HG03060 (cell line): ENCODE data around the gene AATK.

ENCODE experiments used
- ATAC-seq: cut with Tn5 transposase; IDR thresholded peaks from one replicate; pipeline ENCODE4 v1.9.1; 2021; ENCODE audit warnings: low read depth, moderate number of reproducible peaks; ENCODE audit not compliant: unreplicated experiment

Gene AATK

DNA sequence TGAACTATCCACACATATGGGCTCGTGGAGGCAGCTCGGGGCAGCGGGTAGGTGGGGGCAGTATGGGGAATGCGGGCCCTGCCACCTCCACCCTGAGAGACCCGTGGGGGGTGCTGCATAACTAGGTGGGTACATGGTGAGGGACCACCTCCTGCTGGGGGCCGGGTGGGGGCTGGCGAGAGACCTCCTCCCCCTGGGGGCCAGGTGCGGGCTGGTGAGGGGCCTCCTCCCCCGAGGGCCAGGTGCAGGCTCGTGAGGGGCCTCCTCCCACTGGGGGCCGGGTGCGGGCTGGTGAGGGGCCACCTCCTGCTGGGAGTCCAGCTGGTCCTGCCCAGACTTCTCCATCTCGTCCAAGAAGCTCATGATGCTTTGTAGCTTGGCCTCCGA is 31.4 kb upstream of the AATK start:
- no peak for ATAC-seq

DNA sequence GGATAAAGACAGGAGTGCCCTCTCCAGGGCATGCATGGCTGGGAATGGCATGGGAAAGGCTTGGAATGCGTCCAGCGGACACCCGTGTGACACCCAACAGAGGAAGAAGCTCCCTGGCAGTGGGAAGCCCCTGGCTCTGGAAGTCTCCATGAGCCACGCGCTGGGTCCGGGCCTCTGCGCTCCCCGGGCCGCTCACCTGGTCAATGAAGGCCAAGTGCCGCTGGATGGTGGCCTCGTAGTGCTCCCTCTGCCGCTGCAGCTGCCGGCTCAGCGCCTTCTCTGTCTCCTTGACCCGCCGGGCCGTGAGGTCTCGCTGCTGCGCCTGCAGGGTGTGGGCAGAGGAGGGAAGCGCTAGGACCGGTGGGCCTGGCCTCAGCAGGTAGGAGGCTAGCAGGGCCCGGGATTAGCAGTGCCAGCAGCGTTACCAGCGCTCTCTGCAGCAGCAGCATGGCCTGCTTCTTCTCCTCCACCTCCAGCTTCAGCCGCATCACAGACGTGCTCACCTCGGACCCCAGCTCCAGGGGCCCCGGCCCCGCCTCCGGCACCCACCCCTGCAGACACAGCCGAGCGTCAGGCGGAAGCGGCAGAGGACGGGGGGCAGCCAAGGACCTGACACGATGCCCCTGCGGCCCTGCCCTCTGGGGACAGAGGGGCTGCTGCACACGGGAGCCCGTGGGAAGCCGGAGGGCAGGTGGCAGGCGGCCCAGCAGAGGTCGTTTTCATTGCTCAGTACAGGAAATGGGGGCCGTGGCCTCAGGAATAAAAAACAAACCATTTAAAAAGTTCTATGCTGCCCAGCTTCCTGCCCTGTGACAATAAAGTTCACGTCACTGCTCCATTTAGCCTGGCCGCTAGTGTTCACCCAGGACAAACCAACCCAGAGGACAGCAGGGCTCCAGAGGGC is 30.7 kb upstream of the AATK start:
- ATAC-seq: no peak

DNA sequence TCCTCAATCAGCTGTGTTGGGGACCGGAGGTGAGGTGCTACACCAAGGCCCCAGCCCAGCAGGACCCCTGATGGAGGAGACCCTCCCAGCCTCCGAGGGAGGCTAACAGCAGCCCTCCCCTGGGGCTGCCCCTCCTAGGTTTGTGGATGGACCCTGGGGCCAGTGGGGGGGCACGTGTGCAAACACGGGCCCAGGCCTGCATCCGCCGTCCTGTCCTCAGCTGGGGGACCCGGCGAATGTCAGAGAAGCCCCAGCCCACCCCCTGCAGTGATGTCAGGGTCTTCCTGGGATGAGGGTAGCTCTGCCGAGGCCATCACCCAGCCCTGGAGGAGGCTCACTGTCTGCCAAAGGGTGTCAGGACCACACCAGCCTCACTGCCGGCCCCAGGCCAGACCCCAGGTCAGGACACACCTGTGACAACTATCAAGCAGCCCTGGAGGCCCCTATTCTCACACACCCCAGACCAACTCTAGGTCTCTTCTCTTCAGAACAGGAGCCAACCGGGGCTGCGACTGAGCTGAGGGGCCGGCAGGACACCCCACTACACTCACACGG is 30.0 kb upstream of the AATK start:
- no peak for ATAC-seq

DNA sequence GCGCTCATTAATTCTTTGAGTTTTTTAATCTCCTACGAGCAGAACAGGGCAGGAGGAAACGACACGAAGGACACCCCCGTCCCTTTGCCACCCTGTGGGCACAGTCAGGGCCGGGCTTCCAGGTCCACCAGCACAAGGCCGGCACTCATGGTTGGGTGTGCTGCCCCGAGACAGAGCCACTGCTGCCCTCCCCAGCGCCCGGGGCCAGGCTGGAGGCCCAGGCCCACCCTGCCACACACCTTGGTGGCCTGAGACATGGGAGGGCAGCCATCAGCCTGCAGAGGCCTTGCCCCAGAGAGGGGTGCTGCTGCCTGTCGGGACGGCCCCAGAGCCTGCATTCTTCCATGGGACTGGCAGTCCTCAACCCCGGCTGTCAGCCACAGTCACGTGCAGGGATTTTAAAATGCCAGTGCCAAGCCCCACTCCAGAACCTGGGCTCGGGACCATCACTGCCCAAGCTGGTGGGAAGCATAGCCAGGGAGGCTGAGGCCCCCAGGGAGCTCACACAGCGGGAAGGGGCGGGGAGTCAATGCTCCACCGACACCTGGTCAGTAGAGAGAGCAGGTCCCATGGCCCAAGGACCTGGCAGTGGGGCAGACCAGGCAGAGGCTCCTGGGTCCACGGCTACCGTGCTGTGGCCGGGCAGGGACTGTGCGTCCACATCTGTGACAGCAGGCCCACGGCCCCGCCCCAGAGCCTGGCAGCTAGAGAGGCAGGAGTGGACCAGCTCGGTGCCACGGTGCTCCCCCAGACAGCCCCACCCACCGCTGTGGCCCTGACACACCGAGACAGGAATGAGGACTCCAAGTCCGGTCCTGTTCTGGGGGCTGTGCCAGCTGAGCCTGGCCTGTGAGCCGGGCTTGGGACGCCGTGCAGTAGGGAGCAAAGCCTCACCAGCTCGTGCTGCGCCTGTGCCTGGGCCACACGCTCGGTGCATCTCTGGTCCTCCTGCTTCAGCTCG is 29.2 kb upstream of the AATK start:
- no peak for ATAC-seq

DNA sequence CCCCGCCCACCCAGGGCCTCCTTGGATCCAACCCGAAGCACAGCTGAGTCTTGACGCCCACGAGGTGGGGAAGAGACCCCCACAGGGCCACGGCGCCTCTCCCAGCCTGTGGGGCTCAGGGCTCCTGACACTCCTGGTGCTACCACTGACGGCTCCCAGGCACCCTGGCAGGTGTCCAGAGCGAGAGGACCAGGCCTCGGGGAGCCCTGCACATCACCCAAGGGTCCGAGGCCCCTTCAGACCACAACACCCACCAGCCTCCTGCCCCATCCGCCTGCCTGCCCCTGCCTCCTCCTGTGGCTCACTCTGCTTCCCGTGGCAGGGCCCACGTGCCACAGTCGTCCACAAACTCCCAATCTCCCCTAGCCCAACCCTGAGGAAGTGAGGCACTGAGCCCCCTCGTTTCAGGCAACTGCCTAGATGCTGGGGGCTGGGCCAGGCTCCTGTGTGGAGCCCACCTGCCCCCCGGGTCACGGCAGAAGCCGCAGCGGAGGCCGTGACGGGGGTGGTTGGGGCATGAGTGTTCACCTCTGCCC is 28.3 kb upstream of the AATK start:
- no peak for ATAC-seq

DNA sequence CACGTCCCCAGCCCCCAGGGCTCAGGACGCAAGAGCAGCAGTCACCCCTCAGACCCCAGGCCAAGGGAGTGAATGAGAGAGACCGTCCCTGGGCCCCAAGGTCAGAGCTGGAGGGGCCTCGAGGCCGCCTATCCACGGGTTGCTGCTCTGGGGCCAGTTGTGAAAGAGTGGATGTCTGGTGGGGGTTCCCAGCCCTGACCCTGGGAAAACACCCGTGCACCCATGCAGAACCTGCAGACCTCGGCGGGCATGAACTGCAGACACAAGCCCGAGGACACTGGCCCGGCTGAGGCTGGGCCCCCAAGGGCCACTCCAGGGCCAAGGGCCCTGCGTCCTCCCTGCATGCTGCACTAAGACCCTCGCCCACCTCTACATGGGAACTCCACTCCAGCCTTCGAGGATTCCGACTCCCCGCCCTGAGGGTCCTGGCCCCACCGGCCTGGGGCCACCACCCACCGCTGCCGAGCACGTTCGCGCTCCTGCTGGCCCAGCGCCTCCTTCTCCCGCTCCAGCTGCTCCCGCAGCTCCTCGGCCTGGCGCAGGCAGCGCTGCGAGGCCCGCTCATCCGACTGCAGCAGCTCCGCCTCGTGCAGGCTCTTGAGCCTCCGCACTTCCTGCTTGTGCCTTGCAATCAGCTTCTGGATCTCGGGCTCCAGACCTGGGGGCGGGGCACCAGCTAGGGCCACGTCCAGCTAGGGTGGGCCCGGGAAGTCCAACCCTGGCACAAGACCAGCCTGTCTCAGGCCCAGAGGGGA is 27.6 kb upstream of the AATK start:
- ATAC-seq: no peak

DNA sequence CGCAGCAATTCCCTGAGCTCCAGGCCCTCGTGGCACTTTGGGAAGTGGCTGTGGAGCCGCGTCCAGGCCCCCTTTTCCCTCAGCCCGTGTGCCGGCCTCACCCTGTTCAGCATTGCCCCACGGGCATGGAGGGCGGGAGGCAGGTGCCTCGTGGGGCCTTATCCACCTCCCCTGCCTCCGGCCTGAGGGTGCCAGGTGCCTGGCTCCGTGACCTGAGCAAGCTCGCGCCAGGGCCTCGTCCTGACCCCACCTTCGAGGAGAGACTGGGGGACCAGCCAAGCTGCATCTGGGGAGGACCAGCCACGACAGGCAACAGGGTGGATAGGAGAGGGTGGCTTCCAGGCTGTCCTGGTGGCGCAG is 27.0 kb upstream of the AATK start:
- no peak for ATAC-seq

DNA sequence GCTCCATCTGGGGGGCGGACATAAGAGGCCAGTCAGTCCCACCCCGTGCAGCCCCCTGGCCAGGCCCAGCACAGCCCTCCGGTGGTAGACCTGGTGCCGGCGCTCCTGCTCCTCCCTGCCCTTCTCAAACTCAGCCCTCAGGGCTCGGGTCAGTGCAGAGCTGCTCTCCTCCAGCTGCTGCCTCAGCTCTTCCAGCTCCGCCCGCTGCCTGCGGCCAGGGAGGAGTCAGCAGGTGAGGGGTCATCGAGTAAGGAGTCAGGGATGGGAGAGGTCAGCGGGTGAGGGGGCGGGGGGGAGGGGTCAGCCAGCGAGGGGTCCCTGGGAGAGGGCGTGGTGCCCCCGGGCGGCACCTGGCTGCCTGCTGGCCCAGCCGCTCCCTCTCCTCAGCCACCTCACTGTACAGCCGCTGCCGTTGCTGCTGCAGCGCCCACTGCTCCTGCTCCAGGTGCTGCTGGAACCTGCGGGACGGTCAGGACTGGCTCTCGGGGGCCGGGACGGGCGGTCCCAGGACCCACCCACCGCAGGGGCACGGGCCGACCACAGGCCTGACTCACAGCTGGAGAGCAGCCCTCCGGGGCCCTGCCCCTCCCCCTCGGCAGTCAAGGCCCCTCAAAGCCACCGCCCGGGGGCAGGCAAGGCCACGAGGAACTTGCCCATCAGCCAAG is 26.5 kb upstream of the AATK start:
- ATAC-seq: no peak

DNA sequence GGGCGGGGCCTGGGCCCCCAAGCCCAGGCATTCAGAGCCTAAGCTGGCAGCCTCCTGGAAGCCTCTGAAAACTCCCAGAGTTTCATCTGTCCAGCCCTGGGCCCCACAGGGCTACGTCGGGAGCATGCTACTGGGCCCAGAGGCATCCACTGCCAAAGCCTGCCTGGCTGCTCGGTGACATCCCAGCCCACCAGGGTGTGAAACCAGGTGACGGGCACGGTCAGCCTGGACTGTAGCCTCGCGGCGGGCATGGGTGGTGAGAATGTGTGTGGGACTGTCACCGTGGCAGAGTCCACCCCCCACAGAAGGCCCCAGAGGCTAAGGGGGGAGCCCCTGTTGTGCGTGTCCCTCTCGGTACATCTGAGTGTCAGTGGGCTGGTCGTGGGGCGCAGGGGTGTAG is 25.6 kb upstream of the AATK start:
- no peak for ATAC-seq

DNA sequence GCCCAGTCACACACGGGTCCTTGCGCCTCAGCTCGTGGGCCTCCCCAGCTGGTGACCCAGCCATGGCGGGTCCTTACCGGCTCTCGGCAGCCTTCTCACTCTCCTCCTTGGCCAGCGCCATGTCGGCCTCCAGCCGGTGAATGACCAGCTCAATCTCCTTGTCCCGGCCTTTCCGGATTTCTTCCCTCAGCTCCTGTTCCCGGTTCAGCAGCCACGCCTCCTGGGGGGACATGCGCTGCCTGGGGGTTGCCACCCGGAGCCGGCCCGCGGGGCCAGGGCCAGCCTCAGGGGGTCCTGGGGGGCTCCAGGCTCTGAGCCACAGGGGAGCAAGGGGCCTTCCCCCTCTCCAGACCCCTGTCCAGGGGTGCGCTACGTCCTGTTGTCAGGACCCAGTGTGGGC is 25.1 kb upstream of the AATK start:
- no peak for ATAC-seq

DNA sequence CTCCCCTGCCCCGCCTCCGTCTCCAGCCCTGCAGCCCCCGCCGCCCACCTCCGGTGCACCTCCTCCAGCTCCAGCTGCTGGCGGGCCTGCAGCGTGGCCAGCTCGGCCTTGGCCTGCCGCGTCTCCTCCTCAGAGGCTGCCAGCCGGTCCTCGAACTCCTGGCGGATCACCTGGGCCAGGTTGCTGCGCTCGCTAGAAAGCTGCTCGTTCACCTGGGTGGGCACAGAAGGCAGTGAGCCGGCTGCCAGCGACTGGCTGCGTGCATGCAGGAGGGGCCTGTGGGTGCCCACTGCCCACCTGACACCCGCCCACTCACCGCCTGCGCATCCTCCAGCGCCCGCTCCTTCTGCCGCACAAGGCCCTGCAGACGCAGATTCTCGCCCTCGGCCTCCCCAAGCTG is 24.6 kb upstream of the AATK start:
- no peak for ATAC-seq

DNA sequence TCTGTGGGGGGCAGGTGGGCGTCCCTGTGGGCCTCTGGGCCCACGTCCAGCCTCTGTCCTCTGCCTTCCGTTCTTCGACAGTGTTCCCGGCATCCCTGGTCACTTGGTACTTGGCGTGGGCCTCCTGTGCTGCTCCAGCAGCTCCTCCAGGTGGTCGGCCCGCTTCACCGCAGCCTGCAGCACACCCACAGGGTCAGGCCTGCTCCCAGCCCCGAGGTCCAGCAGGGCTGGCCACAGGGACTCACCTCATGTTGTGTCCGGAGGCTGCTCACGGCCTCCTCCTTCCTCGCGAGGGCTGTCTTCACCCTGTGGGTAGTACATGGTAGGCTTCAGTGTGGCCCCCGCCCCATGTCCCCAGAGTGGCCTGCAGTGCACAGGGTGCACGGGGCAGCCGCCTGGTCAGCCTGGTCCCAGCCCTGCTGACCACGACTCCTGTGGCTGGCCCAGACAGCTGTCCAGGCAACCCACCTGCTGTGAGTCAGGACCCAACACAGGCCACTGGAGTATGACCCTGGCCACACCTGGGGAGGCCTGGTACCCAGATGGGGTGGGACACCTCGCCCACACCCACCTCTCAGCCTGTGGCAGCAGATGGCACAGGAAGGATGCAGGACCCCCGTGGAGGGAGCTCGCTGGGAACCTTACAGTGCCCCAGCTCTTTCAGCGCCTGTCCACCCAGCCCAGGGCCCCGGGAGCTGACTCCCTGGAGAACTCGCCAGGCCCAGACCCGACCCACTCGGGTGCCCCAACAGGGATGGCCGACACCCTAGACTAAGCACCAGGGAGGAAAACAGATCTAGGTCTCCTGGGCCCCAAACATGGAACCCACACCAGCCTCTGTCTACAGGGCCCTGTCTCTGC is 23.9 kb upstream of the AATK start:
- ATAC-seq: no peak

DNA sequence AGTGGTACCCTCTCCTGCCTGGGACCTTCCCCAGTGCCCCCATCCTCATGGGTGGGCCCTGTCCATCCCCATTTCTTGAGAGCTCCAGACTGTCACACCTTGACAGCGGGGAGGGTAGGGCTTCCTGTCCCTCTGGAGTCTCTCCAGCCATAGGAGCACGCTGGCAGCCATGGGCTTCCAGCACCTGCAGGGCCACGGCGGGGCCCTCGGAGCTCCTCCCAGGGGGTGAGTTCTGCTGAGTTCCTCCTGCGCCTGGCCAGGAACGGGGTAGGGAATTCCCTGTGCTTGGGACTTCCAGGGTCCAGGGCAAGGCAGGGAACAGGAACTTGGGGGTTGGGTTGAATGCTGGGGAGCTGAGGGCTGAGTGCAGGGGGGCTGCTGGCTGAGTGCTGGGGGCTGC is 23.0 kb upstream of the AATK start:
- no peak for ATAC-seq

DNA sequence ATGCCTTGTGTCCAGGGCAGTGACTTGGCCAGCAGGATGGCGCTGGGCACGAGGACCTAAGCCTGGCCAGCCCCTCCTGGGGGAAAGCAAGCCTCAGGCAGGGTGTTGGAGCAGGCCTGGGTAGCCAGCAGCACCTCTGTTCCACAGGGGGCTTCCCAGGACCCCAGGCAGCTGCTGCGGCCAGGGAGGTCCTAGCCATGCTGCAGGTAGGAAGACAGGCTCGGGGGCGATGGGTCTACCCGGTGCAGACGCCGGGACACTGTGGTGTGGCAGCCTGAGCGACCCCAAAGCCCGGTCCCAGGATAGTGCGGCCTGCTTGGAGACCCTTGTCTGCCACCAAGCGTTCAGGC is 22.4 kb upstream of the AATK start:
- ATAC-seq: no peak

DNA sequence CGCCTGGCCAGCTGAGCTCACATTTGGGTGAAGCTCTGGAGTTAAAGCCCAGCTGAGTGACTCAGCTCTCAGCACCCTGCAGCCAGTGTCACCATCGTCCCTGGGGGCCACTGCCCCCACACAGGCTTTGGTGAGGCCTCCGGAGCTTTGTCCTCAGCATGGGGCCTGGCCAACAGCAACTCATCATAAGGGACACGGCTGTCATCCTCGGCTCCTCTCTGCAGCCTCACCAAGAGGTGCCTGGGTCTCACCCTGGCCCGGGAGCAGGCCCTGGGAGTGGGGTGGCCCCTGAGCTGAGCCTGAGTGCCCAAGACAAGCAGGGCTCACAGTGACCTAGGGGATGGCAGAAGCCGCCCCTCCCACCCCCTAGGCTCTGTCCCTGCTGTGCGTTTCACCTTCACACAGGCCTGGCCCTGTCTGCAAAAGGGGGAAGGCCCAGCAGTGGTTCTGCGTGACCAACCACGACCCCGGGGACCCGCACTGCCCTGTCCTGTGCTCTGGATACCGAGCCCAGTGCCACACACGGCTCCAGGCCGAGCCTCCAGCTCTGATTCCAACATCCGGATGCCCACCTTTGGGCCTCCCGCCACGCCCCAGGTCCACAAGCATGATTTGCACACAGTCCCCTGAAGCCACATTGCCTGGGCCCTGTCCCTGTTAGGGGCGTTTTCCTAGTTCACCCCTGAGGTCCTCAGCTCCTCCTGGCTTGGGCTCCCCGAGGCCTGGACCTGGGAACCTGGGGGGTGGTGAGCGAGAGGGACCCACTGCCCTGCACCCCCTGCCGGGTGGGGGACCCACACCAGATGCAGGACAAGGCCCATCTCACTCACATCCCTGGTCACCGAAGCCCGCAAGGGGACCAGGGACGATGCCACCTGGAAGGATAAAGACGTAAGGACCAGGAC is 21.8 kb upstream of the AATK start:
- ATAC-seq: no peak

DNA sequence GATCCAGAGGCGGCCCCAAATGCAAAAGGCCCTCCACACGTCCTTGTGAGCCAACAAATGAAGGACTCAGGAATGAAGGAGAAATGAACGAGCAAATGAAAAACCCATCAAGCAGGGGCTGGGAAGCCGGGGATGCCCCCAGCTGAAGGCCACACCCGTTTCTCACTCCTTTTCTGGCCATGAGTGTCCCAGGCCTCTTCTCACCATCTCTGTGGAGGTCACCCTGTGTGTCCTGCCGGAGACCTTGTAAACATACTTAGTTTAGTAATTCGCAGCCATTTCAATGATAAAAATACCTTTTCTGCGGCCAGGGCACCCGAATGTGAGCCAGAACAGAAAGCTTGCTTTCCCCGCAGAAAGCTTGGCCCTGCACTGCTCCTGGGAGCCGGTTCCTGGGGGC is 21.1 kb upstream of the AATK start:
- ATAC-seq: no peak

DNA sequence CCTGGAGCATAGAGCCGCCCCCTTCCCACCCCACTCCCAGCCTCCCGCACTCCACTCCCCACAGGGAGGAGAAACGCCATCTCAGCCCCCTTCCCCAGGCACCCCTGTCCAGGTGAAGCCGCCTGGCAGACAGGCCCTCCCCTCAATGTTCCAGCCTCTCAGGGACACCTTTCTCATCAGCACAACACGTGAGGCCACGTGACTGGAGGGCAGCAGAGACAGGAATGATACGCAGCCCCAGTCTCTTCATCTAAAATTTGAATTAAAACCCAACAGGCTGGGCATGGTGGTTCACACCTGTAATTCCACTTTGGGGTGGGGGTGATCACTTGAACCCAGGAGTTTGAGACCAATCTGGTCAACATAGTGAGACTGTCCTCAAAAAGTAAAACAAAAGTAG is 20.2 kb upstream of the AATK start:
- ATAC-seq: no peak

DNA sequence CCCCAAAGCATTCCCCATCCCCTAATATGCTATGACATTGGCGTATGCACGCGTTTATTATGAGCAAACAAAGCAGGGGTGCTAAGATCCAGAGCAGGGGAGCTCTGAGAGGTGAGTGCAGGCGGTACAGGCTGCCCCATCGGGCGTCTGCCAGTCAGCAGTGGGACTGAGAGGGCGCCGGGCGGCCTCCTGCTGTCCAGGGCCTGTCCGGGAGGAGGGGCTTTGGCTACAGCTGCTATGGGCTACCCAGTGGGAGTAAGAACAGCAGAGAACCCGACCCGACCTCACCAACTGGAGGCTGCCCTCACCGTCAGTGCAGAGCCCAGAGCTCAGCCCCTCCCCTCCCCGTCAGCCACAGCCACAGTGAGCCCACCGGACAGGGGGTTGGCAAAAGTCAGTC is 18.5 kb upstream of the AATK start:
- ATAC-seq: no peak
